Measurements from ENCODE around the gene ERF.

The ERF gene

DNA sequence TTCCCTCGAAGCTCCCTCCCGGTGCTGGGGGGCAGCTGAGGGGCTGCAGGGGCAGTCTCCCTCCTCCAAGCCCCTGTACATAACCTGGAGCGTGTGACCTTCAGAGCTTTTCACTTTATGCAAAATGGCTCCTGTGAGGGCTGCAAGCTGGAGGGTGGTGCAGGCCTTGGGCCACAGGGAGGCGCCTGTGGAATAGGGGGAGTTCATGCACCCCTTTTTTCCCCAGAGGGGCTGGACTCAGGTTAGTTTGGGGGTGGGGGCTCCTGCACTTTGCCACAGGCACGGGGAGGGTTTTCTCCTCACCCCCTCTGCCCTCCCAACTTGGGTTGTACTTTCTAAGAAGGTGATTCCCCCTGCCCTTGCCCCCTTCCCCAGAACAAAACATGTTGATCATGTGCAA is 40.4 kb upstream of the ERF start:
- no peak overlapping the region for H3K4me3 ChIP-seq (replicated peaks; ENCODE audit: low read depth, low read length)
- TF ChIP-seq, protein P1, sequence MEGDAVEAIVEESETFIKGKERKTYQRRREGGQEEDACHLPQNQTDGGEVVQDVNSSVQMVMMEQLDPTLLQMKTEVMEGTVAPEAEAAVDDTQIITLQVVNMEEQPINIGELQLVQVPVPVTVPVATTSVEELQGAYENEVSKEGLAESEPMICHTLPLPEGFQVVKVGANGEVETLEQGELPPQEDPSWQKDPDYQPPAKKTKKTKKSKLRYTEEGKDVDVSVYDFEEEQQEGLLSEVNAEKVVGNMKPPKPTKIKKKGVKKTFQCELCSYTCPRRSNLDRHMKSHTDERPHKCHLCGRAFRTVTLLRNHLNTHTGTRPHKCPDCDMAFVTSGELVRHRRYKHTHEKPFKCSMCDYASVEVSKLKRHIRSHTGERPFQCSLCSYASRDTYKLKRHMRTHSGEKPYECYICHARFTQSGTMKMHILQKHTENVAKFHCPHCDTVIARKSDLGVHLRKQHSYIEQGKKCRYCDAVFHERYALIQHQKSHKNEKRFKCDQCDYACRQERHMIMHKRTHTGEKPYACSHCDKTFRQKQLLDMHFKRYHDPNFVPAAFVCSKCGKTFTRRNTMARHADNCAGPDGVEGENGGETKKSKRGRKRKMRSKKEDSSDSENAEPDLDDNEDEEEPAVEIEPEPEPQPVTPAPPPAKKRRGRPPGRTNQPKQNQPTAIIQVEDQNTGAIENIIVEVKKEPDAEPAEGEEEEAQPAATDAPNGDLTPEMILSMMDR (IDR thresholded peaks at IDR 0.05; ENCODE audit: low read depth, low read length, missing control alignments): no peak
- no peak for DNase-seq (ENCODE audit: extremely low read depth, low read depth)

DNA sequence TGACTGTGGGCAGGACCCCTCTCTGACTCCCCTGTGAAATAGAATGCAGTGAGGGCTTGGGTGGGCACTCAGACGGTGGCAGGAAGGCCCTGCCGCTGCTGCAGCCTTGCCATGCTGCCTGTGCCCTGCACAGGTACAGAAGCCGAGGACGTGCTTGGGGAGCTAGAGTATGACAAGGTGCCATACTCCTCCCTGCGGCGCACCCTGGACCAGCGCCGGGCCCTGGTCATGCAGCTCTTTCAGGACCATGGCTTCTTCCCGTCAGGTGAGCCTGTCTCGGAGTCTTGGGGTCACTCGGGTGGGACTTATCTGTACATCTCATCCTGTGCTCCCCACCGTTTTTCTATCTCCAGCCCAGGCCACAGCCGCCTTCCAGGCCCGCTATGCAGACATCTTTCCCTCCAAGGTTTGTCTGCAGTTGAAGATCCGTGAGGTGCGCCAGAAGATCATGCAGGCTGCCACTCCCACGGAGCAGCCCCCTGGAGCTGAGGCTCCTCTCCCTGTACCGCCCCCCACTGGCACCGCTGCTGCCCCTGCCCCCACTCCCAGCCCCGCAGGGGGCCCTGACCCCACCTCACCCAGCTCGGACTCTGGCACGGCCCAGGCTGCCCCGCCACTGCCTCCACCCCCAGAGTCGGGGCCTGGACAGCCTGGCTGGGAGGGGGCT is 39.7 kb upstream of the ERF start:
- H3K4me3 ChIP-seq (replicated peaks; ENCODE audit: low read depth, low read length): no peak overlapping the region
- no peak for DNase-seq (ENCODE audit: extremely low read depth, low read depth)
- TF ChIP-seq, protein P1 (IDR thresholded peaks at IDR 0.05; ENCODE audit: low read depth, low read length, missing control alignments): no peak

DNA sequence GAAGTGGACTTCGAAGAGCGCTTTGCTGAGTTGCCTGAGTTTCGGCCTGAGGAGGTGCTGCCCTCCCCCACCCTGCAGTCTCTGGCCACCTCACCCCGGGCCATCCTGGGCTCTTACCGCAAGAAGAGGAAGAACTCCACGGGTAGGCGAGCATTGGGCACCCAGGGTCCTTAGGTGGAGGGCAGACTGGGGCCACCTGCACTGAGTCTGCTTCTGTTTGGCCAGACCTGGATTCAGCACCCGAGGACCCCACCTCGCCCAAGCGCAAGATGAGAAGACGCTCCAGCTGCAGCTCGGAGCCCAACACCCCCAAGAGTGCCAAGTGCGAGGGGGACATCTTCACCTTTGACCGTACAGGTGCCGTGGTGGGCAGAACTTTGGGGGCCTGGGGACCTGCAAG is 39.0 kb upstream of the ERF start:
- no peak overlapping the region for H3K4me3 ChIP-seq (replicated peaks; ENCODE audit: low read depth, low read length)
- DNase-seq (ENCODE audit: extremely low read depth, low read depth): no peak
- TF ChIP-seq, protein P1 (IDR thresholded peaks at IDR 0.05; ENCODE audit: low read depth, low read length, missing control alignments): no peak

DNA sequence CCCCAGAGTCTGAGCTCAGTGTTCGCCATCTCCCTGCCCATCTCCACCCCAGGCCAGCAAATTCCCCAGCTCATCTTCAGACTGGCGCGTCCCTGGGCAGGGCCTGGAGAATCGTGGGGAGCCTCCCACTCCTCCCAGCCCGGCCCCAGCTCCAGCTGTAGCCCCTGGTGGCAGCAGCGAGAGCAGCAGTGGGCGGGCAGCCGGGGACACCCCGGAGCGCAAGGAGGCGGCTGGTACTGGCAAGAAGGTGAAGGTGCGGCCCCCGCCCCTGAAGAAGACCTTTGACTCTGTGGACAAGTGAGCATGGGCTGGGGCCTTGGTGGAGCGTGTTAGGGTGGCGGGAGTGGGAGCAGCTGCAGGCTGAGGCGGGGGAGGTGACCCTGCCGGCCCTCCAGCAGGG is 38.6 kb upstream of the ERF start:
- H3K4me3 ChIP-seq (replicated peaks; ENCODE audit: low read depth, low read length): no peak overlapping the region
- TF ChIP-seq, protein P1 (IDR thresholded peaks at IDR 0.05; ENCODE audit: low read depth, low read length, missing control alignments): no peak
- DNase-seq (ENCODE audit: extremely low read depth, low read depth): no peak

DNA sequence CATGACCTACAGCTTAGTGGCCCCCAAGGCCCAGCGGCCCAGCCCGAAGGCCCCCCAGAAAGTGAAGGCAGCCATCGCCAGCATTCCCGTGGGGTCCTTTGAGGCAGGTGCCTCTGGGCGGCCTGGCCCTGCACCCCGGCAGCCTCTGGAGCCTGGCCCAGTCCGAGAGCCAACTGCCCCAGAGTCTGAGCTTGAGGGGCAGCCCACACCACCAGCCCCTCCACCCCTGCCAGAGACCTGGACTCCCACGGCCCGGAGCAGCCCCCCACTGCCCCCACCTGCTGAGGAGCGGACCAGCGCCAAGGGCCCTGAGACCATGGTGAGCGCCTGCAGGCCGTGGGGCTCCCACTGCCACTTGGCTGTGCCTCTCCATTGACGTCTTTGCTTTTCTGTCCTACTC is 38.0 kb upstream of the ERF start:
- DNase-seq (ENCODE audit: extremely low read depth, low read depth): no peak
- TF ChIP-seq, protein P1 (IDR thresholded peaks at IDR 0.05; ENCODE audit: low read depth, low read length, missing control alignments): no peak
- no peak overlapping the region for H3K4me3 ChIP-seq (replicated peaks; ENCODE audit: low read depth, low read length)

DNA sequence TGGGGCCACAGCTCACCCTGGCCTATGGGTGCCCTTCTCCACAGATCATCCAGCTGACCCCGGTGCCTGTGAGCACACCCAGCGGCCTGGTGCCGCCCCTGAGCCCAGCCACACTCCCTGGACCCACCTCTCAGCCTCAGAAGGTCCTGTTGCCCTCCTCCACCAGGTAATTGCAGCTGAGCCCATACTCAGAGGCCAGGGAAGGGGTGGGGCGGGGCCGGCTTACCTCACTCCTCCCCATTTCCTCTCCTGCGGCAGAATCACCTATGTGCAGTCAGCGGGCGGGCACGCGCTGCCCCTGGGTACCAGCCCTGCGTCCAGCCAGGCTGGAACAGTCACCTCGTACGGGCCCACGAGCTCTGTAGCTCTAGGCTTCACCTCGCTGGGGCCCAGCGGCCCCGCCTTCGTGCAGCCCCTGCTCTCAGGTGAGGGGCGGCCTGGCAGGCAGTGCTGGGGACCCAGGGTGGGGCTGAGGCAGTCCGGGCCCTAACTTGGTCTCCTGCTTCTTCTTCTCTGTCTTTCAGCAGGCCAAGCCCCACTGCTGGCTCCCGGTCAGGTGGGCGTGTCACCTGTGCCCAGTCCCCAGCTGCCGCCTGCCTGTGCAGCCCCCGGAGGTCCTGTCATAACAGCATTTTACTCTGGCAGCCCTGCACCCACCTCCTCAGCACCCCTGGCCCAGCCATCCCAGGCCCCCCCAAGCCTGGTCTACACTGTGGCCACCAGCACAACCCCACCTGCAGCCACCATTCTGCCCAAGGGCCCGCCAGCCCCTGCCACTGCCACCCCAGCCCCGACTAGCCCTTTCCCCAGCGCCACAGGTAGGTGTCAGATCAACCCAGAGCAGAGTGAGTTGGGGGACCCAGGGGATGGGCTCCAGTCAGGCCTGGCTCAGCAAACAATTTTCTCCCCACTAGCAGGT is 37.4 kb upstream of the ERF start:
- TF ChIP-seq, protein P1 (IDR thresholded peaks at IDR 0.05; ENCODE audit: low read depth, low read length, missing control alignments): no peak
- H3K4me3 ChIP-seq (replicated peaks; ENCODE audit: low read depth, low read length): no peak overlapping the region
- DNase-seq (ENCODE audit: extremely low read depth, low read depth): no peak

All from HFF-Myc (cell line).